ENCODE data around the gene SYNE1.
"Not testable (repeated sequence)": the region's sequence is repeated elsewhere in the genome, so short reads cannot be mapped to it uniquely, and the experiment has no call there.

Gene SYNE1

DNA sequence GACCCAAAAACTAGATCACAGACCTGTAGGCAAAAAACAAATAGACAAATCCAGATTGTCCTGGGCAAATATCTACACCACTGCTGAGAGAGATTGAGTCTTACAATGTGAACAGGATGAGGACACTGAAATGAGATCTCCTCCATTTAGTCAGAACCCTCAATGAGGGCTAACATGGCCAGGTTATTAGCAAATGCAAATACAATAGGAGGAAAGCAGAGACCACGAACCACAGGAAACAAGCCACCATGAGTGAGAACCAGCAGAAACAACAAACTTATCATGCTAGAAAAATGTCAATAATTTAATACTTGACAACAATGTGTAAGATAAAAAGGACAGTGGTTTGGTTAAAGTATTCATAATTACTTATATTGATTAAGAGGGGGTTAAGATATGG lies 162.8 kb downstream of the SYNE1 start:
- DNase-seq, result no peak

DNA sequence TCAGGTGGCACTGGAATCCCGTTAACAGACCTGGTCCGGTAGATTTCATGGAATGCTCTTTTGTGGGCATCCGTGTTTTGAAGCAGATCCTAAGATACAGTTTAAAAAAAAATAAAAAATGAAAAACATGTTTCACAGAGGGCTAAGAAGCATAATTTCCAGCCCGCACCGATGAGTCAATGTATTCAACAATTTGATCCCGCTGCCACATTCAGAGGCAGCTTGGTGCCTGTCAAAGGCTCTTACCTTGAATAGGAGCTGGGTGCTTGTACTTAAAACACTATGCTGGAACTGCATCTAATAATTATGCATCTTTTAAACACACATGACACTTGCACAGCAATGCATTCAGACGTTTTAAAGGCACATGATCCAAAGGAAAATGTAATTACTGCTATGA lies 164.8 kb downstream of the SYNE1 start:
- no peak for DNase-seq

DNA sequence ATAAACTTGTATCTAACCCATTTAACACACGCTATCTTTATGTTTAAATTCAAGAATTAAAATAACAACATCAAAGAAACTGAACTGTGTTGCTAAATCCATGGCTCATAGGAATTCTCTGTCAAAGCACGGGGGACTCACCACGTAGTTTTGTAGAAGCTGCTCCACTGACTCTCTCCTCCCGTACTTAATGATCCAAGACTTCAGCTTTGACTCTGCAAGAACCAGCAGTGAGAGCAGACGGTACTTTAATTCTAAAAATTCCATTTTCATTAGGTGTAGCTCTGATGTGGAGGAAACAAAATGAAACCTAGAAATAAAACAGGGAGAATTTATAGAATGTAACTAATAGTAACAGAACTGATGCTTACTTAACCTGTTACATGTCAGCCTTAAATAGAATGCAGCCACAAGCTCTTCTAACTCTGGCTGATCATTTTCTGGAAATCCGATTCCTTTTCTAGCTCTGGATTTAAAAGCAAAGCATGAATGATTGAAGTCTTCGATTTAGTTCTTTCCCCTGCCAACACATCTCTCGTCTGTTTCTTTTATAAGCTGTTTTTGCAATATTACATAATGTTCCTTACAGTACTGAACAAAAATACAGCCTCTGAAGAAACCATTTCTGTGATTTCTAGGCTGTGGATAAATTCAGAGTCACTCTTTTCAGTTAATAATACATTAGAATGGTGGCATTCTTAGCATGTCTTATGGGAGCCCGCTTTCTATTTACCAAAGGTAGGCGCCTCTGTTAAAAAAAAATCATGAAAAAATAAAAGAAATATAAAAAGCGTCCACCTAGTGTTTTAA lies 165.5 kb downstream of the SYNE1 start:
- DNase-seq, result no peak

DNA sequence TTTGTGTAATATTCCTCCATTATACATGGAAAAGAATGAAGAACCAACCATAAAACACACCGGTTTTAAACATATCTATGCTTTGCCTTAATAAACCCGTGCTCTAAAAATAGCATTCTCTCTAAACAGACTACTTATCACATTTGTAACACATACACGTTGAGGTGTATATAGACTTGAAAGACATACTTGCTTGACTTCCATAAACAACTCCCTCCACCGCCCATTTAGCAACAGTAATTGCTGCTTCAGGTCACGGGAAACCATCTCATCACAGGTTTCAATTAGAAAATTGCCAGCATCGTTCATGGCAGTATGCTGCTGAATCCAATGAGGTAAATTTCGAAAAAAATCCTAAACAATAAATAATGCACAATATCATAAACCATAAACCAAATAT lies 174.0 kb downstream of the SYNE1 start:
- DNase-seq, result no peak

DNA sequence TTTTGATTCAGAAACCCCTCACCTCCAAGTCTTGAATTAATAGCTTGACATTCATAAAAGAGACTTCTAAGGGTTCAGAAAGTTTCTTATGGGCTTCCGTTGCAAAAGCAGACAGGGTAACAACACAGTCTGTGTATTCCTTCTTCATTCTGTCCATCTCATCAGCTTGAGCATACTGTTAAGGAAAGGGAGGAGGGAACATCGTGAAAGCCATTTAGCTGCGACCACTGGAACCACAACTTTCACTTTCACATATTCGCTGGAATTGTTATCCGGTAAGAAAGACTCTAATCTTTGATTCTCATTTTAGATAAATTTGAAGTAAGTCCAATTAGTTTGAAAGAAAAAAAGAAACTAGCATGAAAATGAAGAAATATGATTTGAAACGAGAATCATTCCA lies 174.4 kb downstream of the SYNE1 start:
- no peak for DNase-seq

DNA sequence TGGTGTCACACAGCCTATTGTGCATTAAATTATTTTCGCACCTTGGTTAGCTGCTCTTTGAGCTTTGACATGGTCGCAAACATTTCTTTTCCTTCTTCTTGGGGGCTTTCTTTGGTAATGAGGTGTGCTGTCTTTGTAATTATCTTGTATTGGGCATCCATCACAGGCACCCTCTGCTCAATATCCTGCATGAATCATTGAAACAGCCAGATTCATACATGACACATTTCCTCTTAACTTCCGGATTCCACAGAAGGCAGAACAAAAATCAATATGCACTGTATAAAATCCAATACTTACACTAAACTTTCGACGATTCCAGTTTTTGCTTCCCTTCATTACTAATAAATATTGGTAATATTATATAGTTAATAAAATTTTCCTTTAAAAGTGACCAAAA lies 175.6 kb downstream of the SYNE1 start:
- DNase-seq, result no peak

DNA sequence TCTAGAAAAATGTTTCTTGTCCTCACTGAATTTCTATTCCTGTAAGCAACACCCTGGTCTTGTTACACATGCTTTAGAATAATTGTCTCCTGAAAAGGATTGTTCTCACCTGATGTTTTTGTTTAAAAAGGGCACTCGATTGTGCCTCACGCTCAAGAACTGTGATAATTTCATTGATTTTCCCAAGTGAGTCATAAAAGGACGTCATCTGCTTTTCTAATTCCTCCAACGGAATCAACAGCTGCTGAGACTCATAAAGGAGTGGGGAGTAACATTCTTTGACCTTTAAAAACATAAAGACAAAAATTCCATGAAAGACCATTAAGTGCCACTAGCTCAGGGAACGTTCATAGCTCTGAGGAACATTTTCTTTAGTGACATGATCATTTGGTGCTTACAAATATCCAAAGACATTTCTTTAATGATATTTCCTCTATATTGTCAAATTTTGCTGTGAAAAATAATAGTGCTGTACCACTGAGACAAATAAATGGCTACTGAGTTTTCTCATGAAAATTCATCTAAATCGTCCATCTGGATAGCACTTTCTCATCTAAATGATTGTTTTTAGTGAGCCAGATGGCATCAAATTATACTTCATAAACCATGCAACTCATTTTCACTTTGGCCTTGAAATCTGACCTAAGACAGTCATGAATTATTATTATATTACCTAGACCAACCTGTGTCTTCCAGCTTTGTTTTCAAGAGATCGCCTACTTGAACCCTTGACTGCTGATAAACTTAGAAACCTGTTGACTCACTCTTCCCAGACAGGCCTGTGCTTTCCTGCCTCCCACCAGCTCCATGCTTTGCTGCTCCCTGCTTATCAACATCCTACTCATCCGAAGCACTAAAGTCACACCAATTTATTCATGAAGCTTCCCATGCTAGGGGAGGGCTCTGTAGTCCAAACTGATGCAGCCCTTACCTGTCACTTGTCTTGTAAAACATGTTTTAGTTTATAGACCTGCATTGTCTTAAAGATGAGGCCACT lies 178.2 kb downstream of the SYNE1 start:
- DNase-seq, result no peak

DNA sequence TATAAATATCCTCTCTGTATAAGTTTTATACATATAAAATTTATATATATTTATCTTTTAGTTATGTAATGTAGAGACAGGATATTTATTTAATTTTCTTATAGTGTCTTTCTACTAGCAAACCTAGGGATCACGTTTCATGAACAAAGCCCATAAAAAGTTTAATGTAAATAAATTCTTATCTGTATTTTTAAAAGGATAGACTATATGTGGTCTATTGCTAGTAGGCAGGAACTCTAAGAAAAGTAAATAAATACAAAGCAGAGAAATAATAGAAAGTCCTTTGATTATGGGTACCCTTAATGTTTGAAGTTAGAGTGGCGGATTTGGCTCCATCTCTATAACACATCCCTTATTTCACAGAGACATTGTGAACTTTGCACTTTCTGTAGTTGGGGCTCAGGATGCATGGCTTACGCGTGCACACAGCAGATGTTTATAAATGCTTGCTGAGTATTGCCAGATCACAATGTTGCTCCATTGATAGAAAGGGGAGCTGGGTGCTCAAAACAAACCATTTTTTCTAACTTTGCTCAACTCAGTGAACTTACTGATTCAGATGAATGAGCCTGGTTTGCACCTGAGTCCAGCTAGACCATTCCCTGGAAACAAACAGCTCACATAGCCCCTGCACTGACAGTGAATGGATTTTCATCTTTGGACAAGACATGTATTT lies 179.1 kb downstream of the SYNE1 start:
- no peak for DNase-seq

DNA sequence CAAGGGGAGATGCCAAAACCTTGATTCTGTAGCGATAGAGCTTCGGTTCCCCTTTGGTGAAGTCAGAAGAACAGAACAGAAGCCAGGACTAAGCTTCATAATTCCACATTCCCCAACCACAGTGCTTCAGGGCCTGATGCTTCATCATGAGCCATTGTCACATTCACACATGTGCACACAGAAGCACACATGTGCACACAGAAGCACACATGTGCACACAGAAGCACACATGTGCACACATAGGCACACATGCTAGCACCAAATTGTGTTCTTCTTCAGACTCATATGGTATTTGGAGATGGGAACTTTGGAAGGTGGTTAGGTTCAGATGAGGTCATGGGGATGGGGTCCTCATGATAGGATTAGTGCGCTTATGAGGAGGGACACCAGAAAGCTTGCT lies 183.2 kb downstream of the SYNE1 start:
- DNase-seq, result no peak

DNA sequence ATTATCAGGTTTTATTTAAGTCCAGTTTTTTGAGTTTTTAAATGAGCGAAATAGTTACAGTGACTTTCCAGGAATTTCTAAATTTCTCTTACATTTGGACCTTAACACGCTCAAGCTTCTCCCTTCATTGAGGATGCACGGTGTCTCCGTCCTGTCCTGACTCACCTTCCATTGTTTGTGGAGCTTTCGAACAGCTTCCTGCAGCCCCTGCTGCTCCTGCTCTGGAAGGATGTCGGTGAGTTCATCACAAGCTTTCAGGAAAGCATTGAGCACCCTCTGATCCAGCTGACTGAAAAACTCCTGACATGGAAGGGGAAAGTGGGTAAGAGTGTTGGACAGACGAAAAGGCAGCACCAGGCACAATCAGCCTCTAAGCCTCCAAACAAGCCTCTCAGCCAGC lies 183.7 kb downstream of the SYNE1 start:
- DNase-seq, result no peak

DNA sequence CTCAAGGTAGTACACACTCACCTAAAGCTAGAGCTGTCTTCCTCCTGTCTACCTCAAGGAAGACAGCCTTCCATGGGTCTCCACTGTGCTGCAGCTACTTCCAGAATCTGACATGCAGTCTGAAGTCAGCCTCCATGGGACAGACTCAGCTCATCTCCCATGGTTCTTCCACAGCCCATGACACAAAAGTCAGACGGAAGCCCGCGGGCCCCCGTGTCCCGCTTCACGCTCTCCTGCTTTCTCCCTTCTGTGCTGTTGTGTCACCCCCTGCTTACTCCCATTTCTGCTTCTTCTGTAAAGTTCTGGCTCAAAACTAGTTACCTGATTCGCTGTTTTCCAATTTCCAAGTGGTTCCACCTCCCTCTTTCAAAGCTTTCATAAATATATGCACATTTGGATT lies 184.5 kb downstream of the SYNE1 start:
- no peak for DNase-seq

DNA sequence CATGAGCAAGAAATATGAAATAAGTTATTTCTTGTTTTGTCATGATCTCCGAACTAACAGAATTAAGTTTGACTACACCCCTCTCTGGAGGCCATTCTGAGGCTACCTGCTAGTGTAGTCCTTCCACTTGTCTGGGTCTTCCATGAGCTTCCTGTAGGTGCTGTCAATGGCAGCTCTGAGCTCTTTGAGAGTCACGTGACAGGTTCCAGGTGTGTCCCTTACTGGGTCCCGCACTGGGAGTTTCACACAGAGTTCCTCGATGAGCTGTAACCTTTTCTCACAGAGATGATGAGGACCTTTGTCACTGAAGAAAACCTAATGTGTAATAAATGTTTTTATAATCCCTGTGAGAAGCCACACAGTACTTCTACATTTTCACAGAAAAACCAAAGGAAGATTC lies 186.6 kb downstream of the SYNE1 start:
- no peak for DNase-seq

DNA sequence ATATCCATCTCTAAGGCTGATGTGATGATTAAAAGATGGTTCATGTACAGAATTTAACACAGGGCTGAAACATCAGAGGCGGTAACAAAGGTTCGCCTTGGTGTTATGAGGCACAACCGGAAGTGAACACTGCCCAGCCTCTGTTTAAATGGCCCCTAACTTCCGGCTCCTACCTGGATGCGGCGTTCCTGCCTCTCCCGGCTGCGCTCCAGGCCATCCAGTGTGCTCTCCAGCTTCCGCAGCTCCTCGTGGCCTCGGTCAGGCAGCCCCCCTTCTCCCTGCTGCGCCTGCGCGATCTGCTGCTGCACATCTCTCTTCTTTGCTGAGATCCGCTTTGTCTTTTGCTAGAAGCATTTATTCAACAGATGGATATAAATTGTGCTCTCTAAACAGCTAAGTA lies 195.3 kb downstream of the SYNE1 start:
- DNase-seq, result no peak

DNA sequence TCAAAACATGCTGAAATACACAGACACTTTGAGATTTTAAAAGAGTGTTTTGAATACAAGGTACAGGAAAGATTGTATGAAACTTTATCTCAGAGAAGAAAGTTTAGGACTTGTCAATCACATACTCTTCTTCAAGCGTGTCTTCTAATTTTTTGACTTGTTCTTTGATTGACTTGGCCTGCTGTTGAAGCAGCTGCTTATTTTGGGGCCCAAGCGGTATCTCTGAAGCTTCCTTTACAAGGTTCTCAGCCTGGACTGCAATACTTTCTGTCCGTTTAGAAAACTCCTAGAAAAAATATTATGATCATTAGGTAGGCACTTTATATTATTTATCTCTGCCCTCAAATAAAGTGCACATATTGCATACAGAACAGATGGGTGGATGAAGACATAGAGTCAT lies 201.3 kb downstream of the SYNE1 start:
- DNase-seq, result no peak

DNA sequence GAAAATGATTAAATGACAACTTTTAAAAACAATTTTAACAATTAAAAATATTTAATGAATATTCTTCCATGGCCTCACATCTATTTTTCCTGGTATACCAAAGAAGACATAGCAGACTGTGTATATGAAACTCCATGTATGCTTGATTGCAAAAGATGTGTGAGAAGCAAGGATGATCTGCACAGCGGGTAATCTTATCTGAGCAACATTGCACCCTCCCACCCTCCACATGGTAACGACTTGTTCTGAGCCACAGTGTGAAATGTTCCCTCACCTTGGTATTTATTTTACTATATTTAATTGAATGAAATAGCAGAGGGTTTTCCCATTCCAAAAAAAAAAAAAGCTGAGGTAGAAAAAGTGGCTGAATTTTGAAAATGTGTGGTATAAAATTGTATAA lies 204.4 kb downstream of the SYNE1 start:
- no peak for DNase-seq

DNA sequence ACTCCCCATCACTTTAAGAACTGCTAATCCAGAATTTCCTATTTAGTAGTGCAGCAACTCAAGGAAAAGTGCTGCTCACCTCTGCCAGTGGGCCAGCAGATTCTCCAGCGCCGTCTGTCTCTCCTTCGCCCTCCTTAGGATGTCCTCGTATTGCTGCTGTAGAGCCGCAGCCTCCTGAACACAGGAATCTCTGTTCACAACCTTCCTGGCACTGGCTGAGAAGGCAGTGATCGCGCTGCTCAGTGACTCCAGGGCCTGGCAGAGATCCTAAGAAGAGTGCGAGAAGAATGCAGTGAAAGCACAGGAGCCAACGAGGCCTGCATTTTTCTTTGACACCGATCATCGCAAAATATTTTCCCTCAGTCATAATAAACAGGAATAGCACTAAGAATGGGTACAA lies 209.0 kb downstream of the SYNE1 start:
- no peak for DNase-seq

DNA sequence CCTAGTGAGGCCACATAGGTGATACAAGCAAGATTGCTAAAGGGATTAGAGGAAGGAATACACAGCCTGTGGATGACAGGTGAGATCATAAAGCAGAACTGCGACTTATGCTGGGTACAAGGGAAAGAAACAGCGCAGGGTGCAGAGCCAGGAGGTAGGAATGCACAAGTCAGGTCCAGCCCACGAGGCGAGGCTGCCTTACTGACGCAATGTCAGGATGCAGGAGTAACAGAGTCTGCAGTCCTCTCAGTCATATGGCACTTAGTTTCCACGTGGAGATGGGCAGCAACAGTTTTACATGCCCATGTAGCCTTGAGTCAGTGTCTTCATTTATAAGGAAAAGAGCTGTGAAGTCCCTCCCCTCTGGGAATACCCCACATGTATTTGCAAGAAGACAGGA lies 210.9 kb downstream of the SYNE1 start:
- DNase-seq, result no peak

DNA sequence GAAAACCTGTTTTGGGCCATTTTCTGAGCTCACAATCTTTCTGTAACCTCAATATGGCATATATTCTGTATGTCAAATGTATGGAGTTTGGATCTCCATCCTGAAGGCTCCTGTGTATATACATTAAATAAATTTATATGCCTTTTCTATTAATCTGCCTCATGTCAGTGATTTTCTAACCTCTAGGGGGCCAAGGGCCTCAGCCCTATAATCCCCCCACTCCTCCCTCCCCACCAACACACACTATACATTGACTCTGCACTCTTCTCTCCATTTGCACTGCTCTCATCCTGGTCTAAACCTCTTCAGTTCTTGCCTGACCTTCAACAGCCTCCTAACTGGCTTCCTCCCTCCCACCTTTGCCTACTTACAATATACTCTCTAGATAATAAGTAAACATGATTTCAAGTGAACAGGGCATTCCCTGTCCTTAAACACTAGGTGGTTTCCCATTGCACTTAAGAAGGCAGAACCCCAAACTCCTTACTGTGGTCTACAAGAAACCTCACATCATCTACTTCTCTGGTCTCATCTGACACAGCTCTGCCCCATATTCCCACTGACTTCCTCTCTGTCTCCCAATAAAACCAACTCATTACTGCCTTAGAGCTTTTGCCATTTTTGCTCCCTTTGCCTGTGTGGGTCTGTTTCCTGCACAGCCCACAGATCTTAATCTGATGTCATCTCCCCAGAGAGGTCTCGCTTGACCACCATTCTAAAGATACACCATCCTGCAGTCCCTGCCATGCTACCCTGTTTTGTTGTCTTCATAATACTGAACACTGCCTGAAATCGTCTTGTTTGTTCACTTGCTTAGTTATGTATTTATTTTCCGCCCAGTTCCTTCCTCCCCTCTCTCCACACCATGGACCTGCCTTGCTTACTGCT lies 213.7 kb downstream of the SYNE1 start:
- DNase-seq, result no peak

DNA sequence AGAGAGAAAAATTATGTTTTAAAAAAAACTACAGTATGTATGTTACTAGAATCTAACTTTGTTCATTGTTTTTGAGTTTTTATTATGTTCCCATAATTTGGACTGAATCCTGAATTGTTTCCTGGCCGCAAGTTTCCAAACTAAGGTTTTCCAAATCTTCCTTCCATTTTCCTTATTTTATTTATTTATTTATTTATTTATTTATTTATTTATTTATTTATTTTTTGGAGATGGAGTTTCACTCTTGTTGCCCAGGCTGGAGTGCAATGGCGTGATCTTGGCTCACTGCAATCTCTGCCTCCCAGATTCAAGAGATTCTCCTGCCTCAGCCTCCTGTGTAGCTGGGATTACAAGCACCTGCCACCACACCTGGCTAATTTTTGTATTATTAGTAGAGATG lies 215.7 kb downstream of the SYNE1 start:
- not testable (repeated sequence) for DNase-seq

DNA sequence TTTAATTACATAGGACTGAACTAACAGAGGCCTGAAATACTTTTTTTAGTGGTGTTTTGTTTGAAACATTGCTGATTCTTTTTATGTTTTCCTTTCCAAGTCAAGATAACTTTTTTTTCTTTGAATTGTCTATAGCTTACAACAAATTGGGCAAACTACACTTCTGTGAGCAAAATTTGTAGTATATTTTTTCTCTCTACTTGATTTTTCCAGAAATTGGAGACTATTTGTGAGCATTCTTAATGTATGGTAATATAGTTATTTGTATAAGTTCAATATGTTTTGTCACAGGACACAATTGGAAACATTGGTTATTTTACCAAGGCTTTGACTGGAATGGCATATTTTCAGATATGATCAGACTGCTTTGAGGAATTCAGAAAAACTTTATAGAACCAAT lies 216.5 kb downstream of the SYNE1 start:
- DNase-seq, result no peak

DNA sequence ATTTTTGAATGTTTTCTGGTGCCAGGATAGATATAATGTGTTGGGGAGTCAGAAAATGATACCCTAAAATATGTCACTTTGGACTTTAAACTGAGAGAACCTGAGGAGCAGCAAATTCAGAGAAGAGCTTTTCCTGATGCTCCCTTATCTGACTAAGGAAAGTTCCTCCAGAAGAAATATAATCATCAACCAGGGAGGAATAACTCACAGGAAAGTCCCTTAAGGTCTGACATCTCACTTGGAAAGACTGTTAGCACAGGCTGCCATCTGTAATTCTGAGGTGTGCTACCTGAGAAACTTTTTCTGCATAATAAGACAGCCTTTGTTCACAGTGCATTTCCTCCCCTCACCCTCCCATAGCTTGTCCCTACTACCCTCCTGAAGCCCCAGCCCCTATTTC lies 218.6 kb downstream of the SYNE1 start:
- DNase-seq, result no peak

DNA sequence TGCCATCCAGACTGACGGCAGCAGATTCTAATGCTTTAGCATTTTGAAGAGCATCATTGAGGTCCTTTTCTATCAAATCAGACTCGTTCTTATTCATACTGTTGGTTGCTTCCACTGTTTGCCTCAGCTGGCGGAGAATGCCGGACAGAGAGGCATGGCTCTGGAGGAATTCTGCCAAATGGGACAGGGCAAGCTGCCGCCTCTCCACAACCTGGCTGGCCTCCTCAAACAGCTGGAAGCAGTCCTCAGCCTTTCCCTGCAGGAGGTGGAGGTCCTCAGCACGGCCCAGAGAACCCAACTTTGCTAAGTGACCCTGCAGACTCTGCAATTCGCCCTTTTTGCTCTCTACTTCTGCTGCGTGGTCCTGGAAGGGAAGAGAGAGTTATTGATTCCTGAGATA lies 220.5 kb downstream of the SYNE1 start:
- DNase-seq, result no peak

Measured in NCI-H2029 (cell line).